ENCODE data around the gene NAALADL2.

The NAALADL2 gene

DNA sequence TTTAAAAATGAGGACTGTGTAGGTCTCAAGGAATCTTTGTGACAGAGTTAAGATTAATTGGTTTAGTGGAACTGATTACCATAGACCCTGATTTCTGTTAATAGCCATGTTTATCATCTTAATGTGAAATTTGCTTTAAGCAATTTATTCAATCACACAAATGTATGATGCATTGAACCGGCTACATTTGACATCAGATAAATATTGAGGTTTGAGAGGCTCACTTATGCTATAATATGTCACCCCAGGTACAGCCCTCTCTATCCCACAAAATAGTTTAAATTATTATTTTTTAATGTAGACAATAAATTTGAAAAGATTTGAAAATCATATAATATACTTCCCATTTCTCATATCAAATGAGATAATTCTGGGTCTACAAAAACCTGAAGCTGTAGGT lies 413.3 kb downstream of the NAALADL2 start:
- DNase-seq: no peak

DNA sequence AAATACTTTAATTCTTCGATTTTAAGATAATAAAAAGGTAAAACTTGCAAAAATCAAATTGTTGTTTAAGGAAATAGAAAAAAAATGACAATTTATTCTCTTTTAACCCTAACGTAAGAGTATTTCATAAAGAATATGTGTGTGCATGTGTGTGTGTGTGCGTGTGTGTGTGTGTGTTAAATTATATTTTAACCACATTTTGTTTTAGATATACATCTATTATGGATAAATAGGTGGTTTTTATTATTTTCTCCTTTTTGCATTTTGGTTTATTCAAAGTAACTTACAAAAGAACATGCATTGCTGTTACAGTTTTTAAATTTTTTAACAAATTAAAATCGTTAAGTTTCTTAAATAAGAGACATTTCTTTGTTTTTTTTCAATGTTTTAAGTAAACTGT lies 414.4 kb downstream of the NAALADL2 start:
- no peak for DNase-seq

DNA sequence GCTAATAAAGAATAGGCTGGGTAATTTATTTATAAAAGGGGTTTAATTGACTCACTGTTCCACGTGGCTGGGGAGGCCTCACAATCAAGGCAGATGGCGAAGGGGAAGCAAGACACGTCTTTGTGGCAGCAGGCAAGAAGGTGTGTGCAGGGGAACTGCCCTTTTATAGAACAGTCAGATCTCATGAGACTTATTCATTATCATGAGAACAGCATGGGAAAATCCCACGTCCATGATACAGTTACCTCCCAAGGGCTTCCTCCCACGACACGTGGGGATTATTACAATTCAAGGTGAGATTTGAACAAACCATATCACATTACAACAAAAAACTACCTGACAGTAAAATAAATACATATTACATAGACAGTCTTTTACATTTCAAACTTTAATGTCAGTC lies 414.9 kb downstream of the NAALADL2 start:
- no peak for DNase-seq

DNA sequence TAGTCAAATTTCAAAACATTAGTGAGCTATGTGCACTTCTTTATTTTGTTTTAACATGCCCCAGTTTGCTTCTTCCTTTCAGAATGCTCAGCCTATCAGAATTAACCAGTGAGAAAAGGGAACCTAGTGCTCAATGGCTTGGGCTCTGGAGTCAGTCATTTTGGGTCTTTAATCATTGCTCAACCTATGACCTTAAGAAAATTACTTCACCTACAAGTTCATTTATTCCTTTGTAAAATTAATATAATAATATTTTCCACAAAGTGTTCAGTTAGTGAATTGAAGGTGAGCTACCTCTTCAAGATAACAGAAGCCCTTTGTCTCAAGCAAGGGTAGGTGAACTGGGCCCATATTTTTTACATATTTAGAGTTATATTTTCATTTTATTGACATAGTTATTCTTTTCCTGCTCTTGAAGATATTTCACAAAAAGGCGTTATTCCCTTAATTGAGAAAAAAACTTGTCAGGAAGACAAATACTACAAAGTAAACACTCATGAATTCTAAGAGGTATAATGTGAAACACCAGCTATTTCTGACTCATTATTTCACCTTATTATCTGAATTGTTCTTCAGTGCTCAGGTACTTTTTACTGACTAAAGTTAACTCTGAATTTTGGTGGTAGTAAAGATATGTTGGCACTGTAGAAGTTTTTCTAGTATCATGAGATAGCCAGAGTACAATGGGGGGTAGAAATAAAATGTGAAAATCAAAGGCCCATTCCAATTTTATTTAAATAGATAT lies 415.5 kb downstream of the NAALADL2 start:
- DNase-seq: no peak

DNA sequence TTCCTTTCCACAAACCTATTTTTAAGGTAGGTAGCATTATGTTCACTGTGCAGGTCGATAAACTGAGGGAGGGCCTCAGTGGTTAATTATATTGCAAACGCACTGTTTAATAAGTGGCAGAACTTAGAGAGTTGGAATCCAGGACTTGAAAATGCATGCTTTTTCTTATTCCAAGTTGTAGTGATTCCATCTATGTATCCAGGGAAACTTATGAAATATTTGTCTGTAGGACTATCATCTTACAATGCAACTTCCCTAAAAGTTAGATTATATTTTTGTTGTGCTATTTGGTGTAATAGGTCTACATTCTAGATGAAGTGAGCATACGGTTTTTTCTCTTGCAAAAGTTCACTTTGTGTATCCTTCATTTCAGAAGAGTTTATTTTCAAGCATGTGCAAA lies 419.5 kb downstream of the NAALADL2 start:
- DNase-seq: no peak

DNA sequence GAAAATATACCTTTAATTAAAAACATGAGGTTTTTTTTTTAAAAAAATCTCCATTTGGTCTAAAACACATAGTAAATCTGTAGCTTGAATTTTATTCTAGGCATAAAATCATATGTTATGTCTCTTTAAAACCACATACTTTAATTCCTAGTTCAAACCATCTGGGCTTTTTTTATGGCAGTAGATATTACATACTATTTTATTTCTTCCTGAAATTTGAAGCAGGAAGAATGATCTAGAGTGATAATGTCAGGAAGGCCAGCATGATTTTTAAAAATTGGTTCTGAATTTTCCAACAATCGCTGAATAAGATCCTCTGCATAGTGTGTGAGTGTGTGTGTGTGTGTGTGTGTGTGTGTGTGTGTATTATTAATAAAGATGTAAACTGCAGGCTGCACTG lies 420.3 kb downstream of the NAALADL2 start:
- DNase-seq: no peak

DNA sequence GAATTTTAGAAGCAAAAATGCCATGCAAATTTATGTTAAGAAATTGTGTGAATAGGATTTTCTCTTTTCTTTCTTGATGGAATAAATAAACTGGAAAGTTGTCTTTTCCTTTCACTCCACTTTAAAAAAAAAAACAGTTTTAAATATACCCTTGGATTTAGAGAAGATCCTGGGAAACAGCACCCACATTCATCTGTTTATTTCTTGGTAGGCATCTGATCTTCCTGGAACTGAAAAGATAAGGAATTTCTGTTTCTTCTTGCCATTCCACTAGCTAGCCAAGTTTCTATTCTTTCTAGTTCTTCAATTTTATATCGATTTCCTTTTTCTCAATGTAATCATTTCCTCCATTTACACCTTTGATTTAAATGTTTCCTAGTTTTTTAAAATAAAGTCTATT lies 420.8 kb downstream of the NAALADL2 start:
- no peak for DNase-seq

DNA sequence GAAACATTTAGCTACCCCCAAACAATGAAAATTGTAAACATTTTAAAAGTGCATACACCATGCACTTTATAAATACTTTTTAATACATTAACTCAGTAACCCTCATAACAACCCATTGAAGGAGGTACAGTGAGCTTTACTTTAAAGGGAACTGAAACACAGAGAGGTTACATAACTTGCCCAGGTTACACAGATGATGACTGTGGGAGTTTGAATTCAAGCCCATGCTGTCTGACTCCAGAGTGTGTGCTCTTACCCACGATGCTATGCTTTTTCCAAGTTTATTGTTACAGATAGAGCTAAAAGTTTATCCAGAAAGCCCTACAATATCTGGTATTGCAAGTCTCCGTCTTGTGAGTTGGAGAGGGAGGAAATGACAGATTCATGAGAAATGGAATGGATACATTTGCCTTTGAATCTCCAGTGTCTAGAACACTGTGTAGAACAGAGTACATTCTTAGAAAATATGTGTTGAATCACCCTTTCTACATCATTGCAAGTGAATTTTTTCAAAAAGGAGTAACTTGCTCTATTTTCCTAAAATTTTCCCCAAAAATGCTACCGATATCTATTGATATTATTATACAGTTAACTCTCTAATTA lies 428.3 kb downstream of the NAALADL2 start:
- no peak for DNase-seq

DNA sequence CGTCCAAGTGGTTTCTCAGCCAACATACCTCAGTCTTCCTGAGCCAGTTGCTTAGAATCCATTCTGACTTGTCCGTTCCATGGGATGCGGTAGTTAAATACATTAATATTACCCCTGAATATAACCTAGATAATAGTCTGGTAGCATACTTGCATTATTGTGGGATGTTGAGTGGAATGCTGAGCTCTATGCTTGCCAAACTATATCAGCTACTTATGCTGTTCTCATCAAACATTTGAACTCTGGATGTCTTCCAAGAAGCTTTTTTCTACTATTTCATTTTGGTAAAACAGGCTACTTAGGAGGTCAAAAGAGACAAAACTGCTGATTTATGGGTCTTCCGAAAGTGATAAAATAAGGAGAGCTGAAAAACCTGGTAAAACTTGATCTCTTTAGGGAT lies 429.5 kb downstream of the NAALADL2 start:
- DNase-seq: no peak

DNA sequence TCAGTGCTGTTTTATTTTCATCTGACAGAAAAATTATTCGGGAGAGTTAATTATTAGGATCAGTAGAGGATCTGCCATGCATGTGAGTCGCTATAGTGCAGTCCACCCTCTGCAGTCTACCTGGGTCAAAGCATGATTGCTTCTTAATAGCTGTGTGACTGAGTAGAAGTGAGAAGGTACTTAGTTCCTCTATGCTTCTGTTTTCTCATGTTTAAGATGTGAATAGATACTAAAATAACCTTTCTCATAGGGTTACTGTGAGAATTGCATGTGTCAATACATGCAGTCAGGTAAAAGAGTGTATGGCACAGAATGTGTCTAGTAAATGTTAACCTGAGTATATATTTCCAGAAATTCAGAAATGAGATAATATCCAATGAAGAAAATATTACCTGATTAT lies 435.7 kb downstream of the NAALADL2 start:
- no peak for DNase-seq

DNA sequence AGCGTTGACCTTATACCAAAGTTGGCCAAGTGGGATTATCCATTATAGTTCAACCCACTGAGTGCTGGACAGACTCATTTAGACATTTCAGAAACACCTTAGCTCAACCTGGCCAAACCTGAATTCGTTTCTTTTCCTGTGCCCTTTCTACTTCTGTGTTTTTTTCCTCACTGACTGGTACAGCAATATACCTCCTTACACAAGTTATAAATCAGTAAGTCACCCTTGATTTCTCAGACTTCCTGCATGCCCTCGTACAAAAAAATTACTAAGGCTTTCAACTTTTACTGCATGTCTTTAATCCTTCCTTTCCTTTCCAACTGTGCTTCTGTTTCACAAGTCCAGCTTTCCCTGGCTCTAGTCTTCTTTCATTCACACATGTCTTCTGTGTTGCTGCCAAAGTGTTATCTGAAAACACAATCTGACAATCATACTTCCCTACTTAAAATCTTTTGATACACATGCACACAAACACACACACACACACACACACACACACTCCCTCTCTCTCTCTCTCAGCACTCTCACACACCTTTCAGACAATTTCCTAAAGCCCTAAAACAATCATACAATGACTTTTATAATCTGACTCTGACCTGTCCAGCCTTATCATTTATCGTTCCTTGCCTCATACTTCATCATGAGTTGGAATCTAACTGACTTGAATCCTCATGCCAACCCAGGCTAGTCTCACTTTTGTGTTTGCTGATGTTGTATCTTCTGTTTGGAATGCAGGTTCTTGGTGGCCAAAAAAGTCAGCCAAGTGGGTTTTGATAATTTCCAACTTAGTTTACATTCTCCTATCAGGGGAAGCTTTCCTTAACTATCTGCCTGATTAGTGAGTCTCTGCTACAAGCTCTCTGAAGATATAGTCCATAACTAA lies 436.4 kb downstream of the NAALADL2 start:
- DNase-seq: no peak

DNA sequence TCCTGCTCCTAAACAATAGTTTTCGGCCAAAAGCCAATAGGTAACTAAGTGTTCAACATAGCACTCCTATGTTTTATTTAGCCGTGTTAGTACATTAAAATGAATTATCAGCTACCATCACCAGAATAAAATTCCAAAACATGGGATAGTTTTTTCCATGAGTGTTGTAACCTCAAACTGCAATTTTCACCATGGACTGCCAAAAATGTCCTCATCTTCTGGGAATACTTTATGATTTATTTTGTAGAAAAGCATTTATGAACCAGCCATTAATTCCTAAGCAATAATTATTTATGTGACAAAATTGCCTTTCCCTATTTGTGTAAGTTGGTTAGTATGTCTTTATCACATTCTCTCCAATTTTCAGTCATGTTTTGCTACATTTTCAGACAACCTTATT lies 438.1 kb downstream of the NAALADL2 start:
- DNase-seq: no peak

DNA sequence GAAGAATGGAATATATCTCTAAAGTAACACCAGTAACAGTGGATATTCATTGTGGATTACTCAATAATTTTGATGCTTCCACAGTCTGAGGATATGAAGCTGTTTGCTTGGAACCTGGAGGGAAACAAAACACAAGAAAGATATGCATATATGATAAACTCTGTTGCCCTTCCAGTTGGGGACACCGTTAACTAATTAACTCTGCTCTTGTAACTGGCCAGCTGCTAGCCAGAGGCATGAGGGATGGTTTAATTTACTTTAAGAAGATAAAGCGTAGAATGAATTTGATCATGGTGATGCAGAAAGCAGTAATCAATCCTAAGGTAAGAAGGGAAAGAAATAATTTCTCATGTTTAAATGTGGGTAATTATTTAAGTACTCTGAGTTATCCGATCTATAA lies 442.6 kb downstream of the NAALADL2 start:
- no peak for DNase-seq

DNA sequence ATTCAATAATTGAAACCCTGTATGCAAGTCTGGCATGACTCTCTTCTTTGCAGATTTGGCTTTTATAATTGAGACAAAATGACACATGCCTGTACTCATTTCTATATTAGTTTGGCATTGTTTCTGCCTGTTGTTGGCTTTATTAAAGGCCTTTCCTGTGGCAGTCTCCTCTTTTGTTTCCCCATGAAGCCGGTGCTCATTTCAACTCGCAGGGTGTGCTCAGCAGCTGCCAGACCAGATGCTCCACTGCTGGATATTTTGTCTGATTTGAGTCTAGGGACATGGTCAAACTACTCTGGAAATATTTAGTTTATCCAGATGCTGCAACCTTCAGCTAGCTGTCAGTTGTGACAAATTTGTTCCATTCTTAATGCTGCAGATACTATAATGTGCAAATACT lies 445.3 kb downstream of the NAALADL2 start:
- DNase-seq: no peak

DNA sequence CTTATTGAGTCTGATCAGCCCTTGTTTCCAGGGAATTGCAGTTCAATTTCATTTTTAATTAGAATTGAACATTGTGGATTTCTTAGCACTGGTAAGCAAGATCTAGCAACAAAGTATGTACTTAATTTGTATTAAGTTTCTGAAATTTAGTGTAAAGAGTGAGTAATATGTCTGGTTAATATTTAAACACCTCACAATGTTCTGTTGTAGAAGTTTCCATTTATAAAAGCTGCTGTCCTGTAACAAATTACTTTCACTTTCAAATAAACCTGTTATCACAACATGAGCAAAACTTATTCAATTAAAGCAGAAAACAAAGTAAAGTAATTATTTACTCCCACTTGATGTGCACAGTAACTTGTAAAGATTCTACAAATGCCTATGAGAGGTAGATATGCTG lies 448.5 kb downstream of the NAALADL2 start:
- no peak for DNase-seq

DNA sequence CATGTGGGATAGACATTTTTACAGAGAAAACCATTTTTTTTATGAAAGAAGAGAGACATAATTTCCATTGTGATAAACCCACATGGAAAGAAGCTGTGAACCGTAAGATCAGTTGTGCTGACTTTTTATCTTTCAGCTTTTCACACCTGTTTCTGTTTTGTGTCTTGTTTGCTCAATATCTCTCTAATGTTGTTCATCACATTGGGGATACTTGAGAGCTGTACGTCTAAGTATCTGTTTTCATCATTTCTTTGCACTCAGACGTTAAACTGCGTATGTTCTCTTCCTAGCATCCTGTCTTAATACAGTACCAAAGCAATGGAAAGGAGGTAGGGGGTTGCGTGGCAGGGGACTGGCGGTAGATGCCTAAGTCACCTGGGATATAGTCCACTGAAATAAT lies 449.0 kb downstream of the NAALADL2 start:
- DNase-seq: no peak

DNA sequence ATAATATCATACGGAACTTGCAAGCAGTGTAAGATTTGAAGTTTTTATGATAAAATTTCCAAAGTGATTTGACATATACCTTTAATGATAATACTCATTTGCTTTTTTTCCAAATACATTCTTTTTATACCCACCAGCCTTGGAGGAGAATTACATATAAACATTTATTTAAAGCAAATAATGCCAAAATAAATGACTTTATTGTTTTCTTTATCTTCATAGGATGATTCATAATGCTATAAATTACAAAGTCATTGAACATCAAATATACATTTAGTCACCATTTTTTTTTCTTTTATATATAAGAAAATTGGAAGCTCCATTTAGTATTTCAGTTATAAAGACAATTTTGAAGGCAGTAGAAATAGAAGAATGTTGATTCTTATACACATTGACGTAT lies 450.9 kb downstream of the NAALADL2 start:
- no peak for DNase-seq

DNA sequence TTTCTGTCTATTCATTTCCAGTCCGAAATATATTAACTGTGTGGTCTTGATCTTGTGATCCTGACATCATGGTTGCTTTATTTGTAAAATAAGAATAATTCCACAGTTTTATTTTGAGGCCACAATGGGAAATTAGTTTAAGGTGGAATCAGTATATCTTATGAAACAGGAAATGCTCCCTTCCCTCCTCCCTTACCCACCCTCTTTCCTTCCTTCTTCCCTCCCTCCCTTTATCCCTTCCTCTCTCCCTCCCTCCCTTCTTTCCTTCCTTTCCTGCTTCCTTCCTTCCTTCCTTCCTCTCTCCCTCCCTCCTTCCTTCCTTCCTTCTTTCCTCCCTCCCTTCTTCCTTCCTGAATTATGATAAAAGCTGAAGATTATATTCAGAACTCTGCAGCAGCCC lies 452.3 kb downstream of the NAALADL2 start:
- no peak for DNase-seq

DNA sequence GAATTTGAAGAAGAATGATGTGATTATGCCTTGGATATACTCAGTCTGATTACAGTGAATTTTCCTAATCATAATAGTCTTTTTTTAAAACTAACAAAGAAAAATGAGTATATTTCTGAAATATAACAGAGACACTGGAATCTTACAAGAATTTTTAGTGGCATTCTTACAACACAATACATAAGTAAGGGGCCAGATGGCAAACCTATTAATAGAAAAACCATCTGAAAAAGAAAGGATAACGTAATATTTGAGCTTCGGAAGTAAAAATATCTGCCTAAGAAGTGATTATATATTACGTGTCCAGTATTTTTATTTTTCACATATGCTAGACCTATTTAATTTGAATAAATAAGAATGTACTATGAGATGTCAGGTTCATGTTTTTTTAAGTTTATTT lies 452.8 kb downstream of the NAALADL2 start:
- DNase-seq: no peak

DNA sequence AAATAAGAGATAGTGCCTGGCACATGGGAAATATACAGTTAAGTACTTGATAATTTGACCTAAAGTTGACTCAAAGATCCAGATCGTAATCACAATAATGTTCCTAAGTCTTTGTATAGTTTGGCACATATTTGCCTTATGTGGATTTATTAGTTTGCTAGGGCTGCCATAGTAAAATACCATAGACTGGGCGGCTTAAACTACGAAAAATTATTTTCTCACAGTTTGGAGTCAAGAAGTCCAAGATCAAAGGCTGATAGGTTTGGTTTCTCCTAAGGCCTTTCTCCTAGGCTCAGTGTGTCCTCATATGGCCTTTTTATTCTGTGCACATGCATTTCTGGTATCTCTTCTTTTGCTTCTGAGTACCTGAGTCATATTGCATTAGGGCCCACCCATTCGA lies 453.7 kb downstream of the NAALADL2 start:
- no peak for DNase-seq

DNA sequence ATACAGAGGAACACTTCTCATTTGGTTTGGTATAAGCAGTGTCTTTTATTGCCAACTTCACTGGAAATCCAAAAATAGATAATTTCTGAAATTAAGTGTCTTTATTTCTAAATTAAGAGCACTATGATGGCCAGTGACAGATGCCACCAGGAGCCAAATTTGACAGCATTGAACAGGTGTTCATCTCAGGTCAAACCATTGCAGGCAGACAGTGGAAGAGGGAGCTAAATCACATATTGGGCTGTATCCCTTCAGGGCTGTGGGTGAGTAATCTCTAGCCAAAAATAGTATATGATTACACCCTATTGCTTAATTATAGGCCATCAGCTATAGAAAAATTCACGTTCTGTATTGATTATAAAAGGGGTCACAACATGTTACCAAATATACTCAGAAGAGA lies 457.7 kb downstream of the NAALADL2 start:
- no peak for DNase-seq

DNA sequence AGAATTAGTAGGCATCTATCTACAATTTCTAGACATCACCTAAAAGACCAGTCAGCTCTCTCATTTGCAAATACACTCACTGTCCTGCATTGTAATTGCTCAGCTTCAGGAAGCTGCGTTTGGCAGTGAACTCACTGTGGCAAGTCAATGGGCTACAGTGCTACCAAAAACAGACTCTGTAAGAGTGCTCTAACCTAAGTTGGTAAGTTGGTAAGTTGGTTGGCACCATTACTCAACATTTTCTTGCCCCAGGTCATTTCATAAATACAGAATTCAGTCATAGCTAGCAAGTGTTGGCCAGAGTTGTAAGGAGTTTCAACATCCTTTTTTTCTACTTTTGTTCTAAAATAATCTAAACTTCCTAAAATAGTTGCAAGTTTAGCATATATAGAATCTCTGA lies 466.3 kb downstream of the NAALADL2 start:
- no peak for DNase-seq

DNA sequence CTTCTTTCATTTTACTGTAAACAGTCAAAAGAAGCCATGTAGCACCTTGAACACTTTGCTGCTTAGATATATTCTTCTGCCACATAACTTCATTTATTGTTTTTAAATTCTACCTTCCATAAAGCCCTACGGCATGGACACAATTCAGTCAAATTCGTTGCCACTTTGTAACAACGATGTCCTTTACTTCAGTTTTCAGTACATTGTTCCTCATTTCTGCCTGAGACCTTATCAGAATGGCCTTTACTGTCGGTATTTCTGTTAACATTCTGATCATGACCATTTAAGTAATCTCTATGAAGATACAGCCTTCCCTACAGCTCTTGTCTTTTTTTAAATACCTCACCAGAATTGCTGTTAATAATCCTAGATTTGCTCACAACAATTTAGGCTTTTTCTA lies 466.9 kb downstream of the NAALADL2 start:
- DNase-seq: no peak

DNA sequence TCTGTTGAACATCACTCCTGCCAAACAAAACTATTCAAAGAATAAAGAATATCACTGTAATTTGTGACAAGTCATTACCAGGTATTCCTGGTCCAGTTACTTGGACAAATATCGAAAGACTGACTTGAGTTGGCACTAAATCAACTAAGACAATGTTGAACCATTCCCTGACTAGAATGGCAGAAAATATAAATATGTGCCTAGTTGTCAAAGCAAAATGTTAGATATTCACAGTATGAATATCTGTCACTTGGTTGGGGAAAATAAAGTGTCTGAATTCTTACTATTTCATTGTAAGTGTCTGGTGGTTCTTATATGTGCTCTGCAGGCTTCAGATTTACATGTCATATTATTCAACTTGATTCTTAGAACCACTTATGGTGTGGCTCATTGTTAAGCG lies 470.2 kb downstream of the NAALADL2 start:
- DNase-seq: no peak
